ENCODE measurements around the gene RPL27A. TPM values are rescaled to one million over a fixed set of nuclear protein-coding genes. Genes with fewer than 3 reads are reported as not detected.

RPL27A gene
- total and polyA plus RNA-seq, 2 donors (not counting 1 experiment from before 2014, with no cell fraction given) = 1,009 to 1,473 TPM

GRCh38 chr11:8709777-8710176 lies 27.2 kb downstream of the RPL27A start:
- DNase-seq = no peak
- H3K27me3 Mint-ChIP-seq = no peaks in the 10 kb centered on the region
- ATAC-seq (ENCODE audit: low read depth) = no peak
- Histone ChIP-seq H2AFZ (ENCODE audit: insufficient read depth, low read depth, low read length, poor library complexity, severe bottlenecking) (no peak overlapping the region), H3K9ac (ENCODE audit: low read length) (no peak overlapping the region), H3K4me1 (ENCODE audit: control insufficient read depth in 2 of 2, insufficient read depth in 2 of 2, low read length in 2 of 2) (no peaks in the 10 kb centered on the region), H3K27ac (ENCODE audit: low read length in 2 of 2) (no peak overlapping the region), H3K4me2 (replicated peaks; ENCODE audit: low read depth, low read length, poor library complexity, severe bottlenecking) (no peak overlapping the region), H3K4me3 (ENCODE audit: control extremely low read depth in 1 of 5, extremely low read depth in 1 of 5, insufficient read depth in 1 of 5, low read depth in 2 of 5, low read length in 4 of 5) (no peak overlapping the region), H3K9me3 (ENCODE audit: control extremely low read depth in 1 of 3, control insufficient read depth in 2 of 3, insufficient read depth in 1 of 3, low read length in 2 of 3) (no peaks in the 10 kb centered on the region), H3K79me2 (ENCODE audit: control insufficient read depth, insufficient read depth, low read length) (no peaks in the 10 kb centered on the region), H3K36me3 (replicated peaks in 1 of 2; ENCODE audit: control extremely low read depth in 1 of 2, control insufficient read depth in 1 of 2, extremely low read depth in 1 of 2, insufficient read depth in 2 of 2, low read length in 1 of 2) (no peaks in the 10 kb centered on the region), H3K27me3 (replicated peaks in 1 of 4; ENCODE audit: control extremely low read depth in 1 of 4, control insufficient read depth in 3 of 4, insufficient read depth in 4 of 4, low read length in 3 of 4) (no peaks in the 10 kb centered on the region), H4K20me1 (ENCODE audit: control insufficient read depth, insufficient read depth, low read length, poor library complexity, severe bottlenecking) (no peaks in the 10 kb centered on the region)
- no peaks in the 10 kb centered on the region for H3K4me1 Mint-ChIP-seq
- no peak overlapping the region for H3K4me3 Mint-ChIP-seq
- intact Hi-C loops (cut with micrococcal nuclease) = no loop called here
- H3K9me3 Mint-ChIP-seq (ENCODE audit: insufficient read depth) = no peaks in the 10 kb centered on the region
- no peak overlapping the region for H3K27ac Mint-ChIP-seq
- POLR2A ChIA-PET = no interaction called here
- no CpG with 5 or more reads among the region's 4 CpGs for WGBS (ENCODE audit: insufficient coverage)
- CTCF ChIA-PET = no interaction called here
- TF ChIP-seq CTCF (IDR thresholded peaks at IDR 0.05) (no peak), EZH2 (IDR thresholded peaks at IDR 0.05; ENCODE audit: borderline replicate concordance, insufficient read depth, low read depth, low read length, poor library complexity, severe bottlenecking) (no peak)

- H3K9me3 ChIP-seq (ENCODE audit: control extremely low read depth in 1 of 3, control insufficient read depth in 2 of 3, insufficient read depth in 1 of 3, low read length in 2 of 3) = no peaks in the 10 kb centered on the region
- POLR2A ChIA-PET = no interaction called here
- no peaks in the 10 kb centered on the region for H3K9me3 Mint-ChIP-seq (ENCODE audit: insufficient read depth)
Observed at GRCh38 chr11:8711895-8712442, 29.4 kb downstream of the RPL27A start.

More at GRCh38 chr11:8711895-8712442, 29.4 kb downstream of the RPL27A start:
- no peaks in the 10 kb centered on the region for H4K20me1 ChIP-seq (ENCODE audit: control insufficient read depth, insufficient read depth, low read length, poor library complexity, severe bottlenecking)
- DNase-seq = no peak
- Mint-ChIP-seq H3K27ac (no peak overlapping the region), H3K27me3 (no peaks in the 10 kb centered on the region), H3K4me3 (no peak overlapping the region), H3K4me1 (no peaks in the 10 kb centered on the region)
- H3K36me3 ChIP-seq (replicated peaks in 1 of 2; ENCODE audit: control extremely low read depth in 1 of 2, control insufficient read depth in 1 of 2, extremely low read depth in 1 of 2, insufficient read depth in 2 of 2, low read length in 1 of 2) = no peaks in the 10 kb centered on the region
- intact Hi-C loops (cut with micrococcal nuclease) = no loop called here
- CTCF ChIA-PET = no interaction called here
- no peak overlapping the region for H3K27ac ChIP-seq (ENCODE audit: low read length in 2 of 2)
- 88% methylated on average over 4 of the region's 5 CpGs for WGBS (ENCODE audit: insufficient coverage)
- H3K4me3 ChIP-seq (ENCODE audit: control extremely low read depth in 1 of 5, extremely low read depth in 1 of 5, insufficient read depth in 1 of 5, low read depth in 2 of 5, low read length in 4 of 5) = no peak overlapping the region
- H3K79me2 ChIP-seq (ENCODE audit: control insufficient read depth, insufficient read depth, low read length) = no peaks in the 10 kb centered on the region
- no peak overlapping the region for H2AFZ ChIP-seq (ENCODE audit: insufficient read depth, low read depth, low read length, poor library complexity, severe bottlenecking)
- no peak overlapping the region for H3K4me2 ChIP-seq (replicated peaks; ENCODE audit: low read depth, low read length, poor library complexity, severe bottlenecking)
- no peaks in the 10 kb centered on the region for H3K27me3 ChIP-seq (replicated peaks in 1 of 4; ENCODE audit: control extremely low read depth in 1 of 4, control insufficient read depth in 3 of 4, insufficient read depth in 4 of 4, low read length in 3 of 4)
- no peak for ATAC-seq (ENCODE audit: low read depth)
- TF ChIP-seq CTCF (IDR thresholded peaks at IDR 0.05) (no peak), EZH2 (IDR thresholded peaks at IDR 0.05; ENCODE audit: borderline replicate concordance, insufficient read depth, low read depth, low read length, poor library complexity, severe bottlenecking) (no peak)
- H3K4me1 ChIP-seq (ENCODE audit: control insufficient read depth in 2 of 2, insufficient read depth in 2 of 2, low read length in 2 of 2) = no peaks in the 10 kb centered on the region
- no peak overlapping the region for H3K9ac ChIP-seq (ENCODE audit: low read length)

All from B cell (primary cell).